HepG2 (cell line): ENCODE data around the gene LYPLA2. TPM values are rescaled to one million over a fixed set of nuclear protein-coding genes. Genes with fewer than 3 reads are reported as not detected.

Experiments
- FUBP1 ChIP-seq: sonication (generic); formaldehyde crosslinking; IDR thresholded peaks from 2 replicates; pipeline ENCODE4 v1.5.1; 2020; ENCODE audit warnings: missing genetic modification reagents, mild to moderate bottlenecking, borderline replicate concordance
- HMGXB4 ChIP-seq, 2 experiments: sonication (generic) in 1 of 2; formaldehyde crosslinking in 1 of 2; IDR thresholded peaks; 2 replicates each; pipeline versions ENCODE4 v1.4.0 to v1.6.1; 2018 to 2020; ENCODE audit warnings: missing genetic modification reagents in 2 of 2, borderline replicate concordance in 1 of 2, low read depth in 1 of 2, mild to moderate bottlenecking in 1 of 2, missing biosample characterization in 1 of 2
- HOXA3 ChIP-seq: sonication (generic); formaldehyde crosslinking; IDR thresholded peaks from 2 replicates; pipeline ENCODE4 v1.5.0; 2020; ENCODE audit warnings: missing genetic modification reagents
- ZFP36 ChIP-seq: fragments of 150-350 bp; IDR thresholded peaks from 2 replicates; pipeline ENCODE4 v1.6.1; 2018; ENCODE audit warnings: borderline replicate concordance, low read length, low read depth; ENCODE audit not compliant: partially characterized antibody
- ZNF414 ChIP-seq: sonication (generic); formaldehyde crosslinking; IDR thresholded peaks from 2 replicates; pipeline ENCODE4 v1.5.0; 2020; ENCODE audit warnings: missing genetic modification reagents
- ZNF441 ChIP-seq: sonication (generic); formaldehyde crosslinking; IDR thresholded peaks from 2 replicates; pipeline ENCODE4 v1.7.0; 2021; ENCODE audit warnings: missing genetic modification reagents, borderline replicate concordance
- ZNF777 ChIP-seq: sonication (generic); formaldehyde crosslinking; IDR thresholded peaks from 2 replicates; pipeline ENCODE4 v1.4.0; 2020; ENCODE audit warnings: missing genetic modification reagents
- polyA plus RNA-seq, 8 experiments: library from polyadenylated mRNA; depleted of rRNA in 3 of 8; stranded (reverse) in 7 of 8; unstranded in 1 of 8; fragments of >200 nt; fragmentation: Illumina TruSeq in 4 of 8; extraction: Trizol in 4 of 8; gene quantifications; 2 replicates each; pipeline versions ENCODE4 v1.2.1 to v1.2.3, GENCODE V29; 2011 to 2016; ENCODE audit warnings: low read depth in 4 of 8, missing spikeins in 1 of 8, mixed read lengths in 1 of 8; ENCODE audit not compliant: insufficient read depth in 1 of 8
- total RNA-seq, 5 experiments: library from RNA; depleted of rRNA; stranded (reverse); fragments of >200 nt; fragmentation: Illumina TruSeq; extraction: Trizol; gene quantifications; 2 replicates each; pipeline ENCODE4 v1.2.3, GENCODE V29; 2016; ENCODE audit warnings: low read depth in 1 of 5

LYPLA2 gene
- total and polyA plus RNA-seq, 2 of the 13 experiments (the other 11 are each of a cell fraction or from before 2014, with no cell fraction given) = 72.1 to 73.2 TPM

- TF ChIP-seq ZNF777 (CRISPR knock-in tag) (no peak; the same call in 1 of the 2 replicates), ZFP36 (no peak), HOXA3 (peak; percentile 46; the same call in 1 of the 2 replicates), FUBP1 (CRISPR knock-in tag) (no peak; the same call in 1 of the 2 replicates), ZNF414 (CRISPR knock-in tag) (0 out of 2 replicates have a peak, but pooled peaks have one; percentile 62), ZNF441 (CRISPR knock-in tag) (peak; percentile 58; the same call in 1 of the 2 replicates), HMGXB4 (CRISPR knock-in tag; IDR thresholded peaks at IDR 0.05; ENCODE audit: borderline replicate concordance in 1 of 2, low read depth in 1 of 2) (peak in 1 of 2 experiments; percentile 23; a peak in 2 of 4 replicates)
- TF ChIP-seq, all 625 proteins: peak for 124
Observed at GRCh38 chr1:23799570-23800399, 8.8 kb downstream of the LYPLA2 start (continued).
